Left renal cortex interstitium (tissue), 4 donors: Measurements from ENCODE around the gene PASK. TPM values are rescaled to one million over a fixed set of nuclear protein-coding genes. Genes with fewer than 3 reads are reported as not detected.

Source experiments
- DNase-seq, 4 donors: peaks; one replicate each; pipeline ENCODE4 v3.0.0-alpha.2; 2013; ENCODE audit warnings: low read depth in 4 of 4, low spot score in 2 of 4, missing footprints in 1 of 4
- polyA plus RNA-seq, 4 donors: library from polyadenylated mRNA; unstranded; fragments of 120-200 nt; gene quantifications; one replicate each; pipeline ENCODE4 v1.2.1, GENCODE V29; 2013; ENCODE audit not compliant: insufficient read length in 4 of 4

Gene PASK
- polyA plus RNA-seq, 4 donors: 10.3 to 26.7 (median 17.3) TPM

GRCh38 chr2:241088376-241088775 is 60.9 kb downstream of the PASK start:
- DNase-seq: no peak

GRCh38 chr2:241087420-241088268 is 61.6 kb downstream of the PASK start:
- no peak for DNase-seq

GRCh38 chr2:241084856-241085444 is 64.3 kb downstream of the PASK start:
- DNase-seq: no peak

GRCh38 chr2:241083091-241083415 is 66.2 kb downstream of the PASK start:
- no peak for DNase-seq

GRCh38 chr2:241082341-241083090 is 66.8 kb downstream of the PASK start:
- no peak for DNase-seq

- DNase-seq: no peak
Observed at GRCh38 chr2:241081643-241082340, 67.5 kb downstream of the PASK start.

- no peak for DNase-seq
Observed at GRCh38 chr2:241081190-241081642, 68.1 kb downstream of the PASK start.

- DNase-seq: no peak
Observed at GRCh38 chr2:241080405-241081189, 68.7 kb downstream of the PASK start.

- DNase-seq: no peak
Observed at GRCh38 chr2:241074901-241075540, 74.3 kb downstream of the PASK start.

GRCh38 chr2:241074065-241074818 is 75.0 kb downstream of the PASK start:
- DNase-seq: no peak

- no peak for DNase-seq
Observed at GRCh38 chr2:241073166-241074064, 75.9 kb downstream of the PASK start.

GRCh38 chr2:241072553-241073165 is 76.6 kb downstream of the PASK start:
- no peak for DNase-seq

- DNase-seq: no peak
Observed at GRCh38 chr2:241072151-241072550, 77.1 kb downstream of the PASK start.

- no peak for DNase-seq
Observed at GRCh38 chr2:241071677-241072111, 77.6 kb downstream of the PASK start.

- DNase-seq: no peak
Observed at GRCh38 chr2:241070811-241071676, 78.2 kb downstream of the PASK start.

- DNase-seq: no peak
Observed at GRCh38 chr2:241070361-241070760, 78.9 kb downstream of the PASK start.
